Natural killer cell treated with Interleukin-12 subunit alpha and Interleukin-12 subunit beta and Interleukin-15 and Interleukin-18, amount 100 ng/mL, for 72 hours (primary cell): Measurements from ENCODE around the gene IPPK. TPM values are rescaled to one million over a fixed set of nuclear protein-coding genes. Genes with fewer than 3 reads are reported as not detected.
"Not testable (repeated sequence)": the region's sequence is repeated elsewhere in the genome, so short reads cannot be mapped to it uniquely, and the experiment has no call there.

Source experiments
- ATAC-seq, 2 donors: fragments of 150-1000 bp; cut with Tn5 transposase in 1 of 2; sonication (Bioruptor Pico), chemical (Tn5 transposase) in 1 of 2; 2 replicates each; pipeline ENCODE4 v1.10.0; 2021
- DNase-seq: peaks from one replicate; pipeline ENCODE4 v3.0.0; 2022; ENCODE audit warnings: low spot score
- H3K27ac Mint-ChIP-seq, 2 donors: 1 replicate in 1 of 2; 2 replicates in 1 of 2; pipeline ENCODE4 v1.8.0; 2022; ENCODE audit warnings: mixed read lengths in 2 of 2, mild to moderate bottlenecking in 1 of 2, moderate library complexity in 1 of 2
- H3K27me3 Mint-ChIP-seq, 2 donors: 1 replicate in 1 of 2; 2 replicates in 1 of 2; pipeline ENCODE4 v1.8.0; 2022; ENCODE audit warnings: mixed read lengths in 2 of 2
- H3K36me3 Mint-ChIP-seq: one replicate; pipeline ENCODE4 v1.8.0; 2022; ENCODE audit warnings: mixed read lengths
- H3K4me1 Mint-ChIP-seq, 2 donors: 1 replicate in 1 of 2; 2 replicates in 1 of 2; pipeline ENCODE4 v1.8.0; 2022; ENCODE audit warnings: low read depth in 2 of 2, mixed read lengths in 2 of 2, mild to moderate bottlenecking in 1 of 2
- H3K4me3 Mint-ChIP-seq: one replicate; pipeline ENCODE4 v1.8.0; 2022; ENCODE audit warnings: mixed read lengths
- H3K9me3 Mint-ChIP-seq: 2 replicates; pipeline ENCODE4 v1.8.0; 2022; ENCODE audit warnings: mixed read lengths
- total RNA-seq, 2 donors: library from RNA; stranded (reverse); gene quantifications; one replicate each; pipeline ENCODE4 v1.2.3, GENCODE V29; 2022

The IPPK gene
- total RNA-seq, 2 donors from 2014 or later: 11.8 to 21.9 TPM

DNA sequence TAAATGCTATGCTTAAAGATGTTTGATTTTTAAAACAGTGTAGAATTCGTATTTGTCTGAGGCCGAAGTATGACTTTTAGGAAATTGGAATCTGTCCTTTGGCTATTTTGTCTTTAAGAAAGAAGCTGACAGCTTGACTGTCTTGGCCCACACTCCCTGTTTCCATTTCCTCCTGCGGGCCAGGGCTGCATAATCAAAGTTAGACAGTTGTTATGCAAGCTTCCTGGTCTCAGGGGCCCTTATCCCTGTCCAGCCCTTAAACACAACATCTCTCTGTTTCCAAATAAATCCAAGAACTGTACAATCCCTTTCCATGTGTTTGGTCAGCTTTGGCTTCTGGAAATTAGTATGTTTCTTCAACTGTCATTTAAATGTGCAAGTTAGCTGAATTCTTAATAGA is 79.6 kb downstream of the IPPK start:
- H3K9me3 Mint-ChIP-seq: no peaks in the 10 kb centered on the region
- DNase-seq: no peak
- no peak overlapping the region for H3K27ac Mint-ChIP-seq

DNA sequence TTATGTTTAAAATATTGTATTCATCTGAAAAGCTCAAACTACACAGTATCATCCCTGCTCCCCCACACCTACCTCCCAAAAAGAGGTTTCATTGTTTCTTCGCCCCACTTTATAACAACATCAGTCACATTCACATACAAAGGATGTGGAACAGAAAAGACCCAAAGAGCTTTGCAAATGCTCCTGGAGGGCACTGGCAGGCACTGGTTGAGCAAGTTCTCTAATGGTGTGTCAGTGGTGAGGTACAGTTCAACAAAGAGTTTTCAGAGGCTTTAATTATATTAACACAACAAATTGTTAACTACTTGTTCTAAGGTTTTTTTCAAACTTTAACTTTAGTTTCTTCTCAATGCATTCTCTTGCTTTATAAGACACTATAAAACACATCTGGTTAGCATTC is 80.0 kb downstream of the IPPK start:
- no peaks in the 10 kb centered on the region for H3K27me3 Mint-ChIP-seq
- ATAC-seq (no peak), DNase-seq (no peak)
- no peak overlapping the region for H3K4me3 Mint-ChIP-seq
- no peak overlapping the region for H3K27ac Mint-ChIP-seq
- peaks cover 0 to 2% of the 10 kb centered on the region in 2 donors for H3K4me1 Mint-ChIP-seq
- H3K9me3 Mint-ChIP-seq: no peaks in the 10 kb centered on the region
- no peaks in the 10 kb centered on the region for H3K36me3 Mint-ChIP-seq

More for the DNA sequence above, 79.6 kb downstream of the IPPK start:
- no peak overlapping the region for H3K4me3 Mint-ChIP-seq
- H3K27me3 Mint-ChIP-seq: no peaks in the 10 kb centered on the region
- no peaks in the 10 kb centered on the region for H3K36me3 Mint-ChIP-seq
- peaks cover 0 to 2% of the 10 kb centered on the region in 2 donors for H3K4me1 Mint-ChIP-seq
- no peak for ATAC-seq

DNA sequence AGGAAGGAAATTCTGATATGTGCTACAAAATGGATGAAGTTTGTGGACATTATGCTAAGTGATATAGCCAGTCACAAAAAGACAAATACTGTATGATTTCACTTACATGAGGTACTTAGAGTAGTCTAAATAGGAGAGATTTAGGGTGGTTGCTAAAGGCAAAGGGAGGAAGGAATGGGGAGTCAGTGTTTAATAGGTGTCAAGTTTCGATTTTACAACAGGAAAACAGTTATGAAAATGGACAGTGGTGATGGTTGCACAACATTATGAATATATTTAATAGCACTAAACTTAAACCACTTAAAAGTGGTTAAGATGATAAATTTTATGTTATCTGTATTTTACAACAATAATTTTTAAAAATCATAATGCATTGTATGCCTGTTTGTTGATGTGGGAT is 93.8 kb downstream of the IPPK start:
- Mint-ChIP-seq H3K27ac (no peak overlapping the region), H3K4me1 (peaks cover 0 to 3% of the 10 kb centered on the region in 2 donors), H3K36me3 (peaks cover 9% of the 10 kb centered on the region), H3K4me3 (no peak overlapping the region), H3K27me3 (no peaks in the 10 kb centered on the region), H3K9me3 (no peaks in the 10 kb centered on the region)
- ATAC-seq (no peak), DNase-seq (no peak)

DNA sequence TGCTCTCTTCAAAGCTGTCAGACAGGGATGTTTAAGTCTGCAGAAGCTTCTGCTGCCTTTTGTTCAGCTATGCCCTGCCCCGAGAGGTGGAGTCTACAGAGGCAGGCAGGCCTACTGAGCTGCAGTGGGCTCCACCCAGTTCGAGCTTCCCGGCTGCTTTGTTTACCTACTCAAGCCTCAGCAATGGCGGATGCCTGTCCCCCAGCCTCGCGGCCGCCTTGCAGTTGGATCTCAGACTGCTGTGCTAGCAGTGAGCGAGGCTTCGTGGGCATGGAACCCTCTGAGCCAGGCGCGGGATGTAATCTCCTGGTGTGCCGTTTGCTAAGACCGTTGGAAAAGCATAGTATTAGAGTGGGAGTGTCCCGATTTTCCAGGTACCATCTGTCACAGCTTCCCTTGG is 96.3 kb downstream of the IPPK start:
- not testable (repeated sequence) for H3K4me3 Mint-ChIP-seq, H3K4me1 Mint-ChIP-seq, H3K27ac Mint-ChIP-seq, H3K9me3 Mint-ChIP-seq, ATAC-seq, DNase-seq, H3K27me3 Mint-ChIP-seq
- peaks cover 10% of the 10 kb centered on the region for H3K36me3 Mint-ChIP-seq

GRCh38 chr9:92571871-92572270 is 98.1 kb downstream of the IPPK start:
- H3K36me3 Mint-ChIP-seq: peaks cover 10% of the 10 kb centered on the region
- ATAC-seq, H3K9me3 Mint-ChIP-seq, H3K4me1 Mint-ChIP-seq, H3K27me3 Mint-ChIP-seq, H3K4me3 Mint-ChIP-seq, H3K27ac Mint-ChIP-seq, DNase-seq: not testable (repeated sequence)

DNA sequence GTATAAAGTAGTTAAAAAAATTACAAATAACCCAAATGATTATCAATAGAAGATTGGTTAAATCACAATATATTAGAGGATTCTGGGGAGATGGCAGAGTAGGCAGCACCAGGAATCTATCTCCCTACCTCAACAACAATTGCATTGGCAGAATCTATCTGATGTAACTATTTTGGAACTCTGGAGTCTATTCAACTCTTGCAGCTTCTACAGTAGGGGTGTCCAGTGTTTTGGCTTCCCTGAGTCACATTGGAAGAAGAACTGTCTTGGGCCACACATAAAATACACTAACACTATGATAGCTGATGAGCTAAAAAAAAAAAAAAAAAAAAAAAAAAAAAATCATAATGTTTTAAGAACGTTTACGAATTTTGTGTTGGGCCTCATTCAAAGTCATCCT is 104.9 kb downstream of the IPPK start:
- ATAC-seq (no peak), DNase-seq (no peak)
- H3K4me3 Mint-ChIP-seq: no peak overlapping the region
- no peaks in the 10 kb centered on the region for H3K27me3 Mint-ChIP-seq
- no peaks in the 10 kb centered on the region for H3K9me3 Mint-ChIP-seq
- H3K36me3 Mint-ChIP-seq: peaks cover 8% of the 10 kb centered on the region
- H3K27ac Mint-ChIP-seq: no peak overlapping the region
- peaks cover 2 to 4% of the 10 kb centered on the region in 2 donors for H3K4me1 Mint-ChIP-seq

GRCh38 chr9:92564504-92564903 is 105.4 kb downstream of the IPPK start:
- Mint-ChIP-seq H3K27ac (no peak overlapping the region), H3K4me1 (peaks cover 2 to 4% of the 10 kb centered on the region in 2 donors), H3K9me3 (no peaks in the 10 kb centered on the region), H3K4me3 (no peak overlapping the region), H3K36me3 (peaks cover 8% of the 10 kb centered on the region), H3K27me3 (no peaks in the 10 kb centered on the region)
- DNase-seq (no peak), ATAC-seq (no peak)

Other genes starting within 250 kb of the IPPK start
- gene OMD, start 245.7 kb downstream of the IPPK start, total RNA-seq: not detected
- gene ASPN, start 187.6 kb downstream of the IPPK start, total RNA-seq: not detected
- gene ECM2, start 134.1 kb downstream of the IPPK start, total RNA-seq: not detected
- 10 to 100 TPM; 31.8 to 37.9 TPM for gene BICD2, start 94.7 kb upstream of the IPPK start, total RNA-seq
- gene ZNF484, start 207.9 kb upstream of the IPPK start, total RNA-seq: 10 to 100 TPM; 10.4 to 10.9 TPM